Pulmonary artery endothelial cell (primary cell): ENCODE results near the gene STON2. TPM values are rescaled to one million over a fixed set of nuclear protein-coding genes. Genes with fewer than 3 reads are reported as not detected.

ENCODE experiments used
- DNase-seq: peaks from one replicate; pipeline ENCODE4 v3.0.0-alpha.2; 2011; ENCODE audit warnings: low read depth, low spot score
- total RNA-seq: library from RNA; depleted of rRNA; stranded (reverse); fragments of >200 nt; gene quantifications from 2 replicates; pipeline ENCODE4 v1.2.3, GENCODE V29; 2014

Gene STON2
- total RNA-seq, 1 donor from 2014 or later = 0.13 TPM

DNA sequence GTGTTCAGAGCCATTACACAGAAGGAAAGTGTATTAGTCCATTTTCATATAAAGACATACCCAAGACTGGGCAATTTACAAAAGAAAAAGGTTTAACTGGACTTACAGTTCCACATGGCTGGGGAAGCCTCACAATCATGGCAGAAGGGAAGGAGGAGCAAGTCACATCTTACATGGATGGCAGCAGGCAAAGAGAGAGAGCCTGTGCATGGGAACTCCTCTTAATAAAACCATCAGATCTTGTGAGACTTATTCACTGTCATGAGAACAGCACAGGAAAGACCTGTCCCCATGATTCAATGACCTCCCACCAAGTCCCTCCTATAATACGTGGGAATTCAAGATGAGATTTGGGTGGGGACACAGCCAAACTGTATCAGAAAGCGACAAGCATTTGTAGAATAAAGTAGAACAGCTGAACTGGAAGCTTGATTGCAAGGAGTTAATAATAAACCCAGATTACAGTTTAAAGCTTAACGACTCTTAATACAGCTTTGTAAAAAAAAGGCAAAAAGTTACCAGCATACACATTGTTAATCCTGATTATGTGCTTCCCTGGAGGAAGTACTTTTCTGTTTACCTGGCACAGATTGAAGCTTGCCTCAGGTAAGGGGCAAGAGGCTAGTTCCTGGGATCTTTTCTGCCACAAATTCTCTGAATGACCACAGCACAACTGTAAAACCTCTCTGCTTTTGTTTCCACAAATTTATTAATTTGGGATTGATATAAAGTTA, 18.1 kb upstream of the STON2 start:
- DNase-seq = no peak

DNA sequence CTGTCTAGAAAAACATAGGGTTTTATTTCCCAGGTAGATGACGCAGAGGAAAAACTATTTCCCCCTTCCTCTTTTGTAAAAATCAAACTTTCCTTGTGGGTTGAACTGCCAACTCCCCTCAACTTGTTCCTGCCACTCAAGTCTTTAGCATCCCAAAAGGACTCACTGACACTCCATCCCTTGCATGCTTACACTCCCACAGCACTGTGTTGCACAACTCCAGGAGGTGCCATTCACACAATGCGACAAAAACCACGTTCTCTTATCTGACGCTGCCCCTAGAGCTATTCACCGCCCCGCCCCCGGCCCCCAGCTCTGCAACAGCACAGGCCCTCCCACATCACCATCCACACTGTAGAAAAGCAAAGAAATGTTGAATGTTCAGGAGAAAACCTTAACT, 16.9 kb upstream of the STON2 start:
- no peak for DNase-seq

DNA sequence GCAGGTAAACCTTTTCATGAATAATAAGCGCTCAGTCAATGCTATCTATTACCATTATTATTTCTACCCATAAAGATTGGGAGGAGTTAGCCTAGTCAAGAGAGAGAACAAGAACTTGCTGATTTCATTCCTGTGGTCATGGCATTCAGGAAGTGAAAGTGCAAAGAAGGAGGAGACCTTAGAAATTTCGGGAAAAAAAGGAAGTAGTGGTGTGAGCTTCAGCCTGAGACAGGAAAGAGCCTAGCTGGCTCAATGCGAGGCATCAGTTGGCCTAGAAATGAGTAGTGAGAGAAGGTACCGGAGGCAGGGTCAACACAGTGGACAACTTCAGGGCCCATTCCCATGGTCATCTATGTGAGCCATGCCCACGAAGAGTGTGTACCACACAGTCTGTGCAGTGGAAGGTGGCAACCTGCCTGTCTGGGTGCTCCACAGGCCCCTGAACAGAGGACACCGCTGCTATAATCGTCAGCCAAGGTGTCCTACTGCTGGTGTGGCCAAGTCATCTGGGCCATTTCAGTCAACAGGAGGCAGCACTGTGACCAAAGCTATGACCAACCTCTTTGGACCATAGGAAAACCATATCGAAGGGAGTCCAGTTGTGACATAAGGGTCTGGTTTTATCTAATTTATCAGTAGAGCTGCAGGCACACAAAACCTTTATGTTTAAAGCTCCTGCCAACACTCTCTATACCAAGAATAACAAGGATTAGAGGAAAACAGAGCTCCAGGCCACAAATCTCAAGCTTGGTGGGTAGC, 16.2 kb upstream of the STON2 start:
- no peak for DNase-seq

- DNase-seq = no peak
Measured at GRCh38 chr14:81415781-81416180, 15.7 kb upstream of the STON2 start.

- no peak for DNase-seq
Measured at GRCh38 chr14:81414123-81414522, 14.0 kb upstream of the STON2 start.

GRCh38 chr14:81412779-81413178, 12.7 kb upstream of the STON2 start:
- no peak for DNase-seq

GRCh38 chr14:81408595-81408994, 8.5 kb upstream of the STON2 start:
- no peak for DNase-seq

DNA sequence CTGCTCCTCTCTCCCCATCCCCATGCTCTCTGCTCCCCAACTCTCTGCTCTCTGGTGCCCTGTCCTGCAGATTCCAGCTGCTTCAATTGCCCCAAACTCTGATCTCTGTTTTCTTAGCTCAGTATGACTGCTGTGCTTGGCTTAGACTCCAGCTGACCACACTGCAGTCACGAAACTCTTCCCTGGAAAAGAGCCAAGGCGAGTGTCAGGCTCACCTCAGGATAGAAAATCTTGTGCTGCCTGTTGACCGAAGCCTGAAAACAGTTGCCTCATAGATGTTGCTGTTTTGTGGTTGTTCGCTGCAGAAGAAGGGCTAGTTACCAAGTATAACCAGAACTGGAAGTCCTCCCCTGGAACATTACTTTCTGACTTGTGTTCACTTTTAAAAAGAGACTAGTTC, 6.7 kb upstream of the STON2 start:
- no peak for DNase-seq

- DNase-seq = no peak
Measured at GRCh38 chr14:81402123-81402495, 2.0 kb upstream of the STON2 start.

GRCh38 chr14:81401420-81402122, 1.4 kb upstream of the STON2 start:
- DNase-seq = no peak

- DNase-seq = no peak
Measured at GRCh38 chr14:81400852-81401251, 728 bp upstream of the STON2 start.

GRCh38 chr14:81398196-81398891, 1.8 kb downstream of the STON2 start:
- DNase-seq = no peak

DNA sequence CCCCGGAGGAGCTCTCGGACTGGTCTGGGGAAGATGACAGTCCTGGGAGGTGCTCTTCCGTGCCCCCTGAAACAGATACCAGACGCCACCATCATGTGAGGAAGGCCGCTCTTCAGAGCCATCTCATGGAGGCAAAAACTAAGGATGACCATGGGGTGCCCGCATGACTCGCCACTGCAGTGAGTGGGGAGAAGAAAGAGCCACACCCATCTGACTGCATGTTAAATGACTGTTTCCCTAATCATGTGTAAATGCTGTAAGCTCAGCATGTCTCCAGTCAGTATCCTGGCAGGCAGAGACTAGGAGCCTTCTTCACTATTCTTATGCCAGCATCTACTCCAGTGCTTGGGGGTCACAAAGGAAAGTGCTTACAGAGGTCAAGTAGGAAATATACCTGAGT, 4.0 kb downstream of the STON2 start:
- no peak for DNase-seq

GRCh38 chr14:81394739-81395138, 5.4 kb downstream of the STON2 start:
- no peak for DNase-seq

DNA sequence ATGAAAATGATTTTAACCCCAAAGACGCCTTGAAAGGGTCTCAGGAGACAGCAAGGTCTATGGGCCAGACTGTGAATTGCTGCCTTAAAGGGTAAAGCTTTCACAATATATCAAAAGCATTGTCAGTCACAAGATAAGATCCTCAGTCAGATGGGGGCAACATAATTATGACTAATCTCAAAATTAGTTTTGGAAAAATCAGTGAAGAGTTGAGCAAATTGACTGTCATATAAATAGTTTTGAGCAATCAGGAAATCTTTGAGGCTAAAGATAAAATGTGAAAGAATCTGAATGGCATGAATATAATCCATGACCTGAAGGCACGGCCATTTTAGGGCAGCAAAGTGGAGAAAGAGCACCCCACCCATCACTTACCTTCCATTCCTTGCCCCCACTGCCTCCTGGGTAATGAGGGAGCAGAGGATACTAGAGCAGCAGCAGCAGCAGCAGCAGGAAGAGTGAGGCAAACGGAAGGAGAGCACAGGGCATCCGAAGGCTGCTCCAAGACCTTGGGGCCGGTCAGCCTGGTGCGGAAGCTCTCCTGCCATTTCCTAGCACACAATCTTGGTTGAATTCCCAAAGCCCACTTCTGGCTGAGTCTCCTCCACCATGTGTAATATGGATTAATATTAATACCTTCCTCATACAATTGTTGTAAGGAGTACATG, 7.0 kb downstream of the STON2 start:
- no peak for DNase-seq

- no peak for DNase-seq
Measured at GRCh38 chr14:81392052-81392451, 8.1 kb downstream of the STON2 start.

DNA sequence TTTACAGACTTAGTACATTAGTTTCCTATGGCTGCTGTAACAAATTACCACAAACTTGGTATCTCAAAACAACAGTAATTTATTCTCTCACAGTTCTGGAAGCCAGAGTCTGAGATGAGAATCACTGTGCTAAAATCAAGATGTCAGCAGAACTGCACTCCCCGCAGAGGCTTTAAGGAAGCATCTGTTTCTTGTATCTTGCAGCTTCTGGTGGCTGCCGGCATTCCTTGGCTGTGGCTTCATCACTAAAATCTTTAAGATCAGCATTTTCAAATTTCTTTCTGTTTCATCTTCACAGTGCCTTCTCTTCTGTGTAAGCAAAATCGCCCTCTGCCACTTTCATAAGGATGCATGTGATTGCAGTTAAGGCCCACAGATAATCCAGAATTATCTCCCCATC, 9.4 kb downstream of the STON2 start:
- DNase-seq = no peak

DNA sequence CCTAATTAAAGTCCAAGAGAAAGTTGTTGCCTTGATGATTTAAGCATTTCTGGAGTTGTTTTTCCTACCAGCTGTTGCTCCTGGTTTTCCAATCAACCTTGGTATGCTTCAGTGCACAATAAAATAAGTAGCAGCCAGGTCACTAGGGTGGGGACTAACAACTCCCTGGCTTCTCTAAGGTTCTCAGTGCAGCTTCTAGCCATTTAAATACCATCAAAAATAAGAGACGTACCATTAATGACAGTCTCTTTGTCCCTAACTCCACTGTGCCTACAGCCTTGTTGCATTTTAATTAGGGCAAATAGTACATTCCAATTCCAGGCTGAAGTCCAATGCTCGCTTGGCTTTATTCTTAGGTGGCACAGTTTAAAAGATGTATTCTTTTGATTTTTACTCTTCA, 11.8 kb downstream of the STON2 start:
- DNase-seq = no peak

- DNase-seq = no peak
Measured at GRCh38 chr14:81386290-81386745, 13.8 kb downstream of the STON2 start.

DNA sequence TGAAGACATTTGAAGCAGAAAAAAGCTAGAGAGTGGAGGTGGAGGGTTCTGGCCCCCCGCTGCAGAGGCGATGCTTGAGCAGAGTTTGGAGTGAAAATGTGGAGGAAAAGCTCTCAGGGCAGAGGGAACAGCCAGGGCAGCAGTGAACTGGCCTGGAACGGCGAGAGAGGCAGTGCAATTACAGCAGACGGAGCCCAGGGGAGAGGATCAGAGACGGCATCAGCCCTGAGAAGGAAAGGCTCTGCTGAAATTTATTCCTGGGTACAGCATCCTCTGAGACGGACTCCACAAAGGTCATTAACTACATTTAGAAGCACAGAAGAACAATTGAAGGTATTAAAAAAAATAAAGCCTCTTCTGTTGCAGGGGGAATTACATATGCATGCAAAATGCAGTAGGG, 14.2 kb downstream of the STON2 start:
- DNase-seq = no peak

DNA sequence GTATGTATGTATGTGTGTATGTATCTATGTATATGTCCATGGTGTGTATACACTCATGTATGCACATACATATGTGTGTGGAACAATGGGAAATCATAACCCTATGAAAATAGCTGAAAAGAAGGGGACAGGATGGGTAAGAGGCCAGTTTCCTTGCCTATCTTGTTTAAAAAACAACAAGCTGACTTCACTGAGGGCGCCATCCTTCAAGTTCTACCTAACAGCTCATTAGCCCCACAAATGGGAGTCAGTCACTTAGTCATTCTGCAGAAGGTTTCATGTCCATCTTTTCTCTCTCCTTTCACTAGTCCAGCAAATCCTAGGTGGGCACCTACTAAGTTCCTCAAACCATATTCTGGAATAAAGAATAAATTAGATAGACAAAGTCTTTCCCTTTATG, 14.7 kb downstream of the STON2 start:
- DNase-seq = no peak
